ENCODE results near the gene INCENP.

DNA sequence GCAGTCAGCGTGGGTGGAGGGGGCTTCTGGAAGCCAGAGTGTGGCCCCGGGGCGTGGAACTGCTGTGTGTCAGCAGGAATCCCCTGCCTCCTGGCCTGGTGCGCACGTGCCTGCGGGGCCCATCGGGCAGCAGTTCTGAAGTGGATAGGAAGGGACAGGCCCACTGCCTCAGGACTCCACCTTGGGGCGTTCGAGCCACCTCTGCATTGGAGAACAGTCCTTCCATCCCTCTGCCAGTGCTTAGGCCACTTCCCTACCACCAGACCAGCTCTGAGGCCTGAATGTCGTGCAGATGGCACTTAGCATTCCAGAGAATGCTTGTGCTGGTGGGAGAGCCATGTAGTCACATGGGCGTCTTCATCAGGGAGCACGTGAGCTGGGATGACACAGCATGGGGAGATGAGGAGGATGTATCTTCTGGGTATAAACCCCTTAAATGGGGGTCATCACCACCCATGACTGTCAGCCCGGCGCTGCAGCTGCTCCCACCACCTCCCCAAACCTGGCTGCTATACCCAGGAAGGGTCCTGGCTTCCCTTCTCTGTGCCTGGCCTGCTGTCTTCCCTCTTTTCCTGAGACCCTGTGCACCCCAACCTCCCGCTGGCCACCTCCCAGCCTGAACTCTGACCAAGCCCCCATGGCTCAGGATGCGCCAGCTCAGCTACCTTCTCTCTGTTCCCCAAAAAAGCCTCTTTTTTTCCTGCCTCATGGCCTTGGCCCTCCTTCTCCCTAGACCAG, 9.7 kb downstream of the INCENP start:
- no peak for TF ChIP-seq CTCF (IDR thresholded peaks at IDR 0.05)
- TF ChIP-seq EZH2 (IDR thresholded peaks at IDR 0.05; ENCODE audit: borderline replicate concordance, insufficient read depth, low read depth, low read length, poor library complexity, severe bottlenecking): no peak

Data from B cell (primary cell).